SH-SY5Y (cell line): ENCODE results near the gene CERS5.

ENCODE experiments used
- GATA2 ChIP-seq: IDR thresholded peaks from 2 replicates; pipeline ENCODE4 v1.6.1; 2011; ENCODE audit warnings: mild to moderate bottlenecking, low read depth, low read length
- GATA3 ChIP-seq: IDR thresholded peaks from 2 replicates; pipeline ENCODE4 v1.6.1; 2011; ENCODE audit warnings: low read depth, mild to moderate bottlenecking, low read length, moderate library complexity

DNA sequence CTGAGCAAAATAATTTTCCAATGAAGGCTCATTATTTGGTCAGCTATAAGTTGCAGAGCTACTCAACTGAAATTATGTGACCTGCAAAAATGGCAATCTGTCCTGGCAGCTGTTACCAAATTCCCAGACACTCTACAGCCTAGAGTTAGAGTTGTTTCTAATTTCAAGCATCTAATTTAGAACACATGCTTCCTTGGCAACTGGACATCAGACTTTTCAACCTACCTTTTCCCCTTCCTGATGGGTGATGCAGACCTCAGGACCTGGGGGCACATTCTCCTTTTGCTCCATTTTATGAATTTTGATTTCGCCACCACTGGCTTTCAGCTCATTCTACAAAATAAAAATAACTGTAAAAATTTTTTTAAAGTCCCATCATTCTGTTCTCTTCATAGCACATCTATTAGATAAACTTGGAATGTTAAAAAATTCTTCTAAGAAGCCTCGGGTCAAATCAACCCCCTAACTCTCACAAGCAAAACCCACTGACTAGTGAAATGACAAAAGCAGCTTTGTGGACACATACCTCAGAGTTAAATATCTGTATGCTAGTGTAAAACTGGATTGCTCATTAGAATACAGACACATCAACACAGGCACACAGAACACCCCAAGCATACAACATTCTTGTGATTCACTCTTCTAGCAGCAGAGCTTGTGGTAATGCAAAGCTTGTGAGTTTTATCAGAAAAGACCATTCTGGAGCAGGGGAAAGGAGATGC is 33.5 kb upstream of the CERS5 start:
- no peak for TF ChIP-seq GATA2
- no peak for TF ChIP-seq GATA3
